ENCODE measurements around the gene S100A6.

Gene S100A6

DNA sequence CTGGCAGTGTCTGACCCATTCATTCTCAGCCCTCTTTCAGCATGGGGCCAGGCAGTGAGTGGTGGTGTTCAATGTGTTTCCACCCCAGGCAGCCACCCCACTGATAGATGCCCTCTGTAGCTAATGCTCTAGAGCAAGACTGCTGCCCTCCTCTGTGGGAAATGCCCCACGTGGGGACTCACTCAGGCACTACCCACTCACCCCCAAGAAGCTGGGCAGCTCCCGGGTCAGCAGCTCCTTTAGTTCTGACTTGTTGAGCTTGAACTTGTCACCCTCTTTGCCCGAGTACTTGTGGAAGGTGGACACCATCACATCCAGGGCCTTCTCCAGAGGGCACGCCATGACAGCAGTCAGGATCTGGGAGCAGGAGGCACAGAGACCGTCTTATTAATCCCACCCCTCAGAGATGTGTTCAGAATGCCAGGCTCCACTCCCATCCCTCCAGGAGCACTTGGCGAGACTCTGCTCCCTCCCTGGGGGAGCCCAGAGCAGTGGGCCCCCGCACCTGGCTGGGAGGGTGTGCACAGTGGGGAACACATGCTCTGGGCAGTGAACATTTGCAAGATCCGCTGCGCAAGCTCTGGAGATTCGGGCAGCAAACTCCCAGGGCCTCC, 8.8 kb upstream of the S100A6 start:
- DNase-seq: no peak

GRCh38 chr1:153543736-153544135, 7.9 kb upstream of the S100A6 start:
- DNase-seq: no peak

GRCh38 chr1:153542956-153543711, 7.3 kb upstream of the S100A6 start:
- no peak for DNase-seq

DNA sequence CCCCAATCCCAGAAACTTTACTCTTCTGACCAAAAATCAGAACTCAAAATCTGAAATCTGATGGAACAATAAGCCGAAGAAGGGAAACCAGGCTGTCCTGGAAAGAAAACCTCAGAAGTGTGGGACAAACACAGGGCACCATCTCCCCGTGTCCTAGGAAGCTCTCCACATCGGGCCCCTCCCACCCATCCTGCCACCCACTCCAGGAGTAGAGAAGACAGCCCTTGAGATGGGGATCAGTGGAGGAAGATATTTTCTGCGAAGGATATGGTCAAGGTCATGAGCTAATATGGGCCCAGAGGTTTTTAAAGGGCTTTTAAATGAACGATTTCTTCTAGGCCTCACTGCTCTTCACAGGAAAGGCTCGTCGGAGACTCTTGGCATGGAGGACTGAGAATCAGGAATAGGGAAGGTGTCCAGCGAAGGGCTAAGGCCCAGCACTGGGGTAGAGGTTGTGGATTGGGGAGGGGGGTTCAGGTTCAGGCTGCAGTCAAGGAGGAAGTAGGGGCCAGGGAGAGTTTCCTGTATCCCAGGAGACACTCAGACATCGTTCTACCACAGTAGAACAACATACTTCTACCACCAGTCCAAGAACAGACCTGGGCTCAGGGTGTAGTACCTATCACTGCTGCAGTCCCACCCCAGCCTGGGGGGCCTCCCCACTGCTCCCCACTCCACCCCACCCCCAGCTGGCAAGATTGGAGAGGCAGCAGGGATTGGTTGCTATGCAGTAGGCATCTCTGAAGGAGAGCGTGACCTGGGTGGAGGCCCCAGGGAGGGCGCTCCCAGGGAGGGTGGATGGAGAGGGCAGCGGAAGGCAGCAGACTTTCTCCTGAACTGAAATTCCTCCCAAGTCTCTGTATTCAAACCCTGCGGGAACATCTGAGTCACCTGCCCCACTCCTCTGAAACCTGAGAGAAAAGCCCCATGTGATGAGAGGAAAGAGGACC, 6.1 kb upstream of the S100A6 start:
- DNase-seq: no peak

- no peak for DNase-seq
Measured at GRCh38 chr1:153540394-153541361, 4.9 kb upstream of the S100A6 start, which contains the start of gene S100A5. Gene S100A5, minus strand, starts transcription at chr1:153540934. Its CDS starts 743 bp downstream, at chr1:153540191.

DNA sequence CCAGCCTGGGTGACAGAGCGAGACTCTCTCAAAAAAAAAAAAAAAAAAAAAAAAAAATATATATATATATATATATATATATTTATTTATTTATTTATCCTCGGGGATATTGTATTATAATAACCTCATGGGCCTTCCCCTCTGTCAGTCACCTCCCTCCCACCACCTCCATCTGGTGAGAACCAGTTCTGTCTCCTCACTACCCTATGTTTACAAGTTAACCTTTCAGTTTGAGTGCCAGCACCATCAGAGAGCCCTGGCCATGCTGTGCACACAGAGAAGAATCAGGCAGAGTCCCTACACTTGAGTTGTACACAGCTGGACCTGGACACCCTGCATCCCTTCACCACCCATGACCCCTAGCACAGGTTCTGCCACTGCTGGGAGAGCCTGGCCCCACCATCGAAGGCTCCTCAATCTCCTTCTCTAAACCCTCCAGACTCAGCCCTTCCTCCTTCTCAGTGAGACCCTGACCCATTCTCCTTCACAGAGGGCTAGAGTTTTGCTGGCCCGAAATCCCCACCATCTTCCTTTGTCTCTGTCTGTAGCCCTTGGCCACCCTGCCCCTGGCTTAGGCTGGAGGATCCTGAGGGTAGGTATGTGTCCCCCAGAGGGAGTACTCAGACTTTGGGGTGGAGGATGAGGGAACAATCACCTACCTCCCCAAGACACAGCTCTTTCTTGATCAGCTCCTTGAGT, 3.8 kb upstream of the S100A6 start:
- DNase-seq: no peak

DNA sequence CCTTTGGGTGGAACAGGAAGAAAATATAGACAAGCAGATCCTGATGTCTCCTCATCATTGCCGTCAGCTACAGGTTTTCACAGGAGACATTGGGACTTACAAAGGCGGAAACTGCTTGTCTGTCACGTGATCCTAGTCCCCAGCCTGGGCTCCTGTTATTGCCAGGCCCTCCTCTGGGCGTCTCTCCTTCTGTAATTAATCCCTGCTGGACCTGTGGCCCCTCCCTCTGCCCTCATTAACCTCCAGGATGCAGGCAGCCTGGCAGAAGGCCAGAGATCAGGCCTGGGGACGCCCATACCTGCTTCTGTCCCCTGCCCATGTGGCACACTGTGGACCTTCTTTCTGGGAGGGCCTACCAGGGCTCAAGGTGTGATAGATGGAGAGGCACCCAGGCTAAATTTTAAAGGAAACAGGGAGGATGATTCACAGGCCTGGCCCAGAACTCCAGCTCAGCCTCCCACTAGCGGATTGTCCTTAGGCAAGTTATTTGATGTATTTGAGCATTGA, 2.6 kb upstream of the S100A6 start:
- DNase-seq: no peak

DNA sequence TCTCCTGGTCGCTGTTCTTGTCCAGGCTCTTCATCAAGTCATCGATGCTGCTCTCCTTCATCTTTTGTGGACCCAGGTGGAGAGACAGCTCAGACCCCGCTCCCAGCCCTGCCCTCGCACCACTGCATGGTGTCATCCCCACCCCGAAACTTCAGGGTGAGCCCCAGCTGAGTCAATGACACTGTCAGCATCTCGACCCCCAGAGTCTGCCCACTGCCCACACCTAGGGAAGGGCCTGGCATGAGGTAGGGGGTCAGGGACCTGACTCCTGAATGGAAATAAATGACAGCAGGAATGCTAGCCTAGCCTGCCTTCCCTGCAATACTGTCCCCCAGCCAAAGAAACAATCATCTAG, 1.6 kb upstream of the S100A6 start:
- DNase-seq: no peak

GRCh38 chr1:153536671-153537375, 1.0 kb upstream of the S100A6 start:
- no peak for DNase-seq

GRCh38 chr1:153536012-153536670, 350 bp upstream of the S100A6 start:
- DNase-seq: peak; percentile 69

DNA sequence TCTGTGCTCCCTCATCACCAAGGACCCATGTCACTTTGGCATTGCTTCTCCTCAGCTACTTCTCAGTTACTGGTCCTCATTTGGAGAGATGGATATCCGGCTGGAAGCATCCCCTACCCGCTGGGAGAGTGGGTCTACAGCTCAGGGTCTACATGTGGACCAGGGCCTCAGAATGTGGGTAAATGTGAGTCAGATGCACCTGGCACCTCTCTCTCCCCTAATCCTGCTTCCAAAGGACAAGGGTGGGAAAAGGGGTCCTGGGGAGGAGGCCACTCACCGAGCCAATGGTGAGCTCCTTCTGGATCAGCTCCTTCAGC, 908 bp downstream of the S100A6 start:
- DNase-seq: no peak

DNA sequence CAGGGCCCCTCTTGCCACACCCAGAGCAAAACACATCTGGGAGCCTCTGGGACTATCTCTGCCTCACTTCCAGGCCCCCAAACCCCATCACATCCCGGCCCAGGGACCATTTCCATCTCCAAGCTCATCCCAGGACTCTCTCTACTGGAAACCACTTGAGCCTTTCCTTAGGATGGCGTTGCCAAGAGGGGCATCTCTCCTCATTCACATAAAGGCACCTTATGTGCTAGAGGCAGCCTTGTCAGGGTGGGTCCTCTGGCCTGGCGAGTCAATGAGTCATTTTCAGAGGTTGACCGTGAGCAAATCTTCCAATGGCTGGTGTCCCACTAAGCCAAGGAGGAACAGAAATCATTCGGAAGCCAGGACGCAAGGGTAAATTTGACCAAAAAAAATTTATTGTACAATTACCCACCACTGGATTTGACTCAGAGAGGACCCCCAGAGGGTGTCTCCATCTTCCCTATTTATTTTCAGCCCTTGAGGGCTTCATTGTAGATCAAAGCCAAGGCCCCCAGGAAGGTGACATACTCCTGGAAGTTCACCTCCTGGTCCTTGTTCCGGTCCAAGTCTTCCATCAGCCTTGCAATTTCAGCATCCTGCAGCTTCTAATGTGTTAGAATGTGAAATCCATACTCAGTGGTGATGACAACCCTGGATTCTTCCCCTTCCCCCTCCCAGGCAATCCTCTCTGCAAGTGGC, 1.4 kb downstream of the S100A6 start:
- DNase-seq: no peak

DNA sequence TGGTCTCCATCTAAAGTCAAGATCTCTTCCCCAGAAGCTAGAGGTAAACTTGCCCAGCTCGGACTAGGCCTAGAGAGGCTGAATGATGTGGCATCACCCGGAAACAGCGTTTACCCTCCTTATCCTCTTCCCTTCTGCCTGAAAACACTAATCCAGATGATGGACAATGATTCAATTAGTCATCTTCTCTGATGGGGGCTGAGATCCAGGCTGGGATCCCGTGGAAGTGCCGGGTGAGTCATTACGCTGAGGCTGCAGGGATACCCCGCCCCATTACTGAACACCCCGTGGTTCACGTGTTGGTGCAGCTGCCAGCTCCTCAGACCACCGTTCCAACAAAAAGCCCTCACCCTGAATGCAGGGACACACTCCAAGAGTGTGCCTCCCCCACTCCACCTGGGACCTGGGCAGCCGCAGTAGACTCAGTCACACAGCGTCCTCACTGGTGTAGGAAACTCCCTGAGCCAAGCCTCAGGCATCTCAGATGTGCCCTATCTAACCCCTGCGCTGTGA, 2.0 kb downstream of the S100A6 start:
- peak; percentile 56 for DNase-seq

DNA sequence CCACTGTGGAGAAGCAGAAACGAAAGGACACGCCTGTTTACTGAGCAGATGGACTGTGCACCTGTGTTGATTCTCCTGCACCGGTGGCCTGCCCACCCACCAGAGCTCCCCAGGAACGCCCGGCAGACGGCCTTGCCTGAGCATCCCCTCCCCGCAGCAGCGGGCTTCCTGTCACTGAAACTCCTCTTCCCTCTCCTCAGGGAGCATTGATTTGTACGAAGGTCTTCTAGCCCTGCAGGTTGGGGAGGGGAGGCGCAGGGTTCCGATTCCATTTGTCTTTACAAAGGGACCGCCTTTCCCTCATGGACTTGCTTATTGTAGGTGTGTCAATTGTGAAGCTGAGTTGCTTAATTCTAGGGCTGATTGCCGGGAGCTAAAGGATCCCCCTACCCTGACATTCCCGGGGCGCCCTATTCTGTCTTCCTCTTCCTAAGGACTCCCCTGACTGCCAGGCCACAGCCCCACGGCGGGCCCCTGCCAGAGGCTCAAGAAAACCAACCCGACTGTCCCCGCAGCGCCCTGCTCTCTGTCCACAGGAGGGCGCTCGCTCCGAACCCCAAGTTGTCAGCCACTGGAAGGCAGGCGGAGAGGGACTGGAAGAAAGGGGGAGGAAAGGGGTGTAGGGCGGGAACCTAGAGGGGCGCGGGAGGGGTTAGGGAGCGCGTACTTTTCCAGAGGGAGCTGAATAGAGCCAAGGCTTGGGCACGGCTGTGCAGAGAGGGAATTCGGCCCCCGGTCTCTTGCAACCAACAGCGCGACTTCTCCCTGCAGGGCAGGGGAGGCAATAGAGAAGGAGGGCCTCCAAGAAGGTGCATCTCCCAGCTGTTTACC, 2.8 kb downstream of the S100A6 start:
- peak; percentile 92 for DNase-seq

GRCh38 chr1:153532181-153532580, 3.6 kb downstream of the S100A6 start:
- DNase-seq: no peak

GRCh38 chr1:153531638-153532037, 4.2 kb downstream of the S100A6 start:
- no peak for DNase-seq

DNA sequence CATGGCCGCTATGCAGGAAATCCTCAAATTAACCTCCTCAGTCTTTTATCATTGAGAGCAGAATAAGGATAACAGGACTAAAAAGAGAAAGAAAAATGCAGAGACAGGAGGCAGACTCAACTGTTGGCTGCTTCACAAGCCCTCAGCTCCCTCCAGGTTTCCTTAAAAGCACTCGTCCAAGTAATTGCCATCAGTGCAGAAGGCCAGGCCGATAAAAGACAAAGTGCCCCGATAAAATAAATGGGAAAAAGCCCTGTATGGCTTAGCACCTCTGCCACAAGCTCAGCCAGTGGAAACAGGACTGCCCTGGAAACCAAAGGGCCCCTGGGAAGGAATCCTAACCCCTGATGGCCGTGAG, 8.1 kb downstream of the S100A6 start:
- DNase-seq: no peak

- no peak for DNase-seq
Measured at GRCh38 chr1:153527023-153527682, 8.6 kb downstream of the S100A6 start.
